ENCODE data around the gene WDR41. TPM values are rescaled to one million over a fixed set of nuclear protein-coding genes. Genes with fewer than 3 reads are reported as not detected.

Gene WDR41
- total and polyA plus RNA-seq, 2 of the 4 experiments (the other 2 are of a cell fraction) = 38.1 to 72.1 TPM

- ChIA-PET POLR2A (ENCODE audit: unreplicated experiment) (no interaction called here), CTCF (no interaction called here)
- Histone ChIP-seq H3K14ac (replicated peaks; ENCODE audit: low read depth, low read length) (no peak overlapping the region), H3K36me3 (ENCODE audit: control insufficient read depth, insufficient read depth, low read length) (peaks cover 17% of the 10 kb centered on the region), H3K4me1 (ENCODE audit: control insufficient read depth, insufficient read depth, low read length) (peaks cover 2% of the 10 kb centered on the region), H3K56ac (ENCODE audit: extremely low read depth, insufficient read depth, low read length) (no peak overlapping the region), H3K9me1 (ENCODE audit: insufficient read depth, low read length) (no peaks in the 10 kb centered on the region), H2BK5ac (ENCODE audit: low read depth, low read length, poor library complexity, severe bottlenecking) (no peak overlapping the region), H2BK15ac (ENCODE audit: low read depth, low read length) (no peak overlapping the region), H3K27me3 (ENCODE audit: control insufficient read depth, insufficient read depth, low read length) (no peaks in the 10 kb centered on the region), H4K8ac (ENCODE audit: low read depth in 2 of 2, low read length in 2 of 2) (no peak overlapping the region), H3K9ac (ENCODE audit: low read depth, low read length) (no peak overlapping the region), H3K4me2 (ENCODE audit: low read depth, low read length) (no peak overlapping the region), H4K20me1 (ENCODE audit: insufficient read depth, low read length) (no peaks in the 10 kb centered on the region), H3K9me3 (ENCODE audit: control insufficient read depth, insufficient read depth, low read length) (no peaks in the 10 kb centered on the region), H2BK120ac (ENCODE audit: low read depth, low read length) (no peak overlapping the region), H3K4me3 (ENCODE audit: insufficient read depth, low read depth, low read length) (no peak overlapping the region), H2BK20ac (ENCODE audit: low read depth, low read length) (no peak overlapping the region), H3K27ac (ENCODE audit: insufficient read depth, low read length) (no peak overlapping the region), H2AFZ (replicated peaks; ENCODE audit: low read length, poor library complexity) (no peak overlapping the region), H3K79me1 (ENCODE audit: low read depth in 1 of 2, low read length in 2 of 2) (peaks cover 3 to 8% of the 10 kb centered on the region in 2 experiments; a peak in 3 of 4 replicates), H3K18ac (ENCODE audit: low read depth, low read length) (no peak overlapping the region), H2AK9ac (replicated peaks; ENCODE audit: low read depth, low read length, poor library complexity) (no peak overlapping the region), H4K91ac (ENCODE audit: insufficient read depth, low read depth, low read length) (no peak overlapping the region), H4K5ac (ENCODE audit: low read depth, low read length) (no peak overlapping the region), H3K23ac (ENCODE audit: low read depth, low read length) (no peak overlapping the region), H3K4ac (ENCODE audit: low read depth, low read length) (no peak overlapping the region), H2AK5ac (ENCODE audit: low read depth, low read length) (no peak overlapping the region)
- no CpG with 5 or more reads among the region's 1 CpG for WGBS, 2 experiments (ENCODE audit: extremely low coverage in 2 of 2, insufficient read length in 1 of 2)
- in situ Hi-C loops (cut with MboI; ENCODE audit: low sequenced_read_pairs) (no loop called here), dilution Hi-C loops (cut with HindIII; ENCODE audit: low sequenced_read_pairs, unreplicated experiment) (no loop called here), intact Hi-C loops (cut with micrococcal nuclease) (no loop called here)
- no TSS peak for BruUV-seq (replicated peaks)
- no peak for DNase-seq
- ATAC-seq (ENCODE audit: low read depth) = no peak
- TF ChIP-seq MAZ (IDR thresholded peaks at IDR 0.05; ENCODE audit: borderline replicate concordance, low read depth, low read length) = no peak
- TF ChIP-seq POLR2A (IDR thresholded peaks at IDR 0.05; ENCODE audit: low read depth, low read length) = no peak
- TF ChIP-seq RCOR1 (IDR thresholded peaks at IDR 0.05; ENCODE audit: insufficient replicate concordance, low read length) = no peak
- no peak for TF ChIP-seq CHD1 (IDR thresholded peaks at IDR 0.05; ENCODE audit: low read depth, low read length)
- no peak for TF ChIP-seq CEBPB (IDR thresholded peaks at IDR 0.05; ENCODE audit: low read depth, low read length)
- TF ChIP-seq MXI1 (IDR thresholded peaks at IDR 0.05; ENCODE audit: borderline replicate concordance, low read depth, low read length) = no peak
These were observed 43.3 kb downstream of the WDR41 start for GRCh38 chr5:77448831-77449230.

Measured in IMR-90 (cell line).